Panc1 (cell line): ENCODE data around the gene GABRG3. TPM values are rescaled to one million over a fixed set of nuclear protein-coding genes. Genes with fewer than 3 reads are reported as not detected.

ENCODE experiments used
- ATAC-seq: fragments of 200-7000 bp; cut with Tn5 transposase; 2 replicates; pipeline ENCODE4 v1.9.1; 2020; ENCODE audit warnings: mild to moderate bottlenecking, moderate library complexity
- BruUV-seq: library from RNA; stranded (reverse); fragments of 400-500 nt; replicated peaks from 2 replicates; lab custom pipeline; 2021; lab: Mats Ljungman, UMichigan
- CTCF ChIA-PET: fragments of 300-600 bp; sonication (Branson Sonifier 250); formaldehyde crosslinking; loops from one replicate; lab custom pipeline; 2022; ENCODE audit warnings: antibody characterized with exemption; lab: Charles Lee
- POLR2A ChIA-PET: fragments of 300-600 bp; sonication (Branson Sonifier 250); formaldehyde crosslinking; loops from one replicate; lab custom pipeline; 2022; ENCODE audit warnings: antibody characterized with exemption; lab: Charles Lee
- DNase-seq: peaks from one replicate; pipeline ENCODE4 v3.0.0-alpha.2; 2010; ENCODE audit warnings: low read depth, low spot score
- H3K27ac ChIP-seq: 2 replicates; pipeline ENCODE4 v1.5.1; 2011; ENCODE audit warnings: mild to moderate bottlenecking, low read length, inconsistent platforms
- H3K27me3 ChIP-seq: fragments of 200-500 bp; sonication (Bioruptor generic); 2 replicates; pipeline ENCODE4 v1.6.0; 2014; ENCODE audit warnings: low read length, inconsistent platforms; ENCODE audit not compliant: control insufficient read depth, insufficient read depth
- H3K36me3 ChIP-seq: fragments of 200-500 bp; sonication (Bioruptor generic); 2 replicates; pipeline ENCODE4 v1.5.1; 2014; ENCODE audit warnings: inconsistent platforms, mild to moderate bottlenecking, low read length, moderate library complexity; ENCODE audit not compliant: control insufficient read depth, insufficient read depth
- H3K4me1 ChIP-seq: 2 replicates; pipeline ENCODE4 v1.5.1; 2011; ENCODE audit warnings: inconsistent platforms, mild to moderate bottlenecking, low read length, moderate library complexity; ENCODE audit not compliant: control insufficient read depth, insufficient read depth
- H3K4me3 ChIP-seq, 2 experiments: 2 replicates each; pipeline ENCODE4 v1.5.1; 2011 to 2012; ENCODE audit warnings: low read depth in 2 of 2, low read length in 2 of 2, mild to moderate bottlenecking in 2 of 2, inconsistent platforms in 1 of 2, moderate library complexity in 1 of 2
- H3K9me3 ChIP-seq: fragments of 200-500 bp; sonication (Bioruptor generic); 2 replicates; pipeline ENCODE4 v1.5.1; 2014; ENCODE audit warnings: low read depth, mild to moderate bottlenecking, inconsistent platforms, low read length, moderate library complexity; ENCODE audit not compliant: control insufficient read depth, insufficient read depth
- POLR2AphosphoS5 ChIP-seq: IDR thresholded peaks from 2 replicates; pipeline ENCODE4 v1.6.1; 2012; ENCODE audit warnings: mild to moderate bottlenecking, low read depth, low read length, moderate library complexity
- SIN3A ChIP-seq: IDR thresholded peaks from 2 replicates; pipeline ENCODE4 v1.6.1; 2012; ENCODE audit warnings: low read depth, mild to moderate bottlenecking, low read length, moderate library complexity, borderline replicate concordance; ENCODE audit not compliant: insufficient read depth
- TCF7L2 ChIP-seq: IDR thresholded peaks from 2 replicates; pipeline ENCODE4 v1.6.1; 2011; ENCODE audit warnings: mild to moderate bottlenecking, low read depth, low read length, inconsistent platforms
- in situ Hi-C: cut with HindIII; loops from 2 replicates; pipeline ENCODE4 v1.10.0; 2016; ENCODE audit warnings: low sequenced_read_pairs, low pct_unique_long_range_greater_than_20kb
- intact Hi-C: fragments of 100-400 bp; cut with micrococcal nuclease; formaldehyde crosslinking; loops from one replicate; pipeline ENCODE4 v1.10.0; 2022; ENCODE audit not compliant: unreplicated experiment
- total RNA-seq: library from RNA; stranded (reverse); gene quantifications from one replicate; pipeline ENCODE4 v1.2.1, GENCODE V29; 2021; ENCODE audit not compliant: unreplicated experiment
- TF ChIP-seq, protein P1 (sequence below): fragments of 450-650 bp; IDR thresholded peaks from 2 replicates; pipeline ENCODE4 v1.5.1; 2017; ENCODE audit warnings: mild to moderate bottlenecking
- TF ChIP-seq, protein P2 (sequence below), 2 experiments: IDR thresholded peaks; 2 replicates each; pipeline ENCODE4 v1.6.1; 2011 to 2012; ENCODE audit warnings: low read depth in 2 of 2, control low read depth in 1 of 2, low read length in 1 of 2, mild to moderate bottlenecking in 1 of 2, moderate library complexity in 1 of 2; ENCODE audit not compliant: insufficient read depth in 1 of 2

GABRG3 gene
- total RNA-seq, 1 experiment from 2014 or later = not detected

DNA sequence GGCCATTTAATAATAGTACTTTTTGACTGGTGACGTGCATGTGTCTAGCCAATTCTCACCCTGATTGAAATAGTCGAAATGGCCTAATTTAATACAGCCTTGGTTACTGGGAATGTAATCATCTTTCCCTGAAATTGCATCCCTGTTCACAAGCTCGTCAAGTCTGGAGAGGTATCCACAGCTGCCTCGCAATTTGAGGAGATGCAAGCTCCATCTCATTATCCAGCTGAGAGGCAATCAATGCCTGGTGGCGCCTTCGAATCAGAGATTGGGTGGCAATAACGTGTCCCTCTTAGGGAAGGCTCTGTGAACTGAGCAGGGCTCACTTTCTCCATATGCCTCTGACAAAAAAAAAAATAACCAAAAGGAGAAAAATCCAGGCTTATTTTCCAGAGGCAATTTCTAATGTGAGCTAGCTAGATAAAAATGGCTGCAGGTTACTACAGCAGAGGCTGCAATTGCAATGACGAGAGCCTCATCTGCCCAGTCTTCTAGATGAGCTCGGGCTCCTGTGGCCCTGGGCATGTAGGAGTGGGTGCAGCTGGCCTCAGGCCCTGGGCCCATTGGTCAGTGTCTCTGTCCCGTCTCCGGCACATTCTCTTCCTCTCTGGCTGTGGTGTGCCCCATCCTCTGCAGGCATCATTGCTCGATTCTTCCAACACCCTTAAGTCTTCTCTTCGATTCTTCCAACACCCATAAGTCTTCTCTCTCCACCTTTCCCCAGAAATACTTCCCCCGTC lies 487.5 kb downstream of the GABRG3 start:
- DNase-seq (no peak), ATAC-seq (no peak)
- intact Hi-C loops = no loop called here
- CTCF ChIA-PET = no interaction called here
- H3K27ac ChIP-seq = no peak overlapping the region
- H3K4me3 ChIP-seq = no peak overlapping the region
- in situ Hi-C loops = no loop called here
- POLR2A ChIA-PET = no interaction called here
- no TSS peak for BruUV-seq
- TF ChIP-seq TCF7L2 (no peak), SIN3A (no peak), POLR2AphosphoS5 (no peak)
- TF ChIP-seq, protein P1, sequence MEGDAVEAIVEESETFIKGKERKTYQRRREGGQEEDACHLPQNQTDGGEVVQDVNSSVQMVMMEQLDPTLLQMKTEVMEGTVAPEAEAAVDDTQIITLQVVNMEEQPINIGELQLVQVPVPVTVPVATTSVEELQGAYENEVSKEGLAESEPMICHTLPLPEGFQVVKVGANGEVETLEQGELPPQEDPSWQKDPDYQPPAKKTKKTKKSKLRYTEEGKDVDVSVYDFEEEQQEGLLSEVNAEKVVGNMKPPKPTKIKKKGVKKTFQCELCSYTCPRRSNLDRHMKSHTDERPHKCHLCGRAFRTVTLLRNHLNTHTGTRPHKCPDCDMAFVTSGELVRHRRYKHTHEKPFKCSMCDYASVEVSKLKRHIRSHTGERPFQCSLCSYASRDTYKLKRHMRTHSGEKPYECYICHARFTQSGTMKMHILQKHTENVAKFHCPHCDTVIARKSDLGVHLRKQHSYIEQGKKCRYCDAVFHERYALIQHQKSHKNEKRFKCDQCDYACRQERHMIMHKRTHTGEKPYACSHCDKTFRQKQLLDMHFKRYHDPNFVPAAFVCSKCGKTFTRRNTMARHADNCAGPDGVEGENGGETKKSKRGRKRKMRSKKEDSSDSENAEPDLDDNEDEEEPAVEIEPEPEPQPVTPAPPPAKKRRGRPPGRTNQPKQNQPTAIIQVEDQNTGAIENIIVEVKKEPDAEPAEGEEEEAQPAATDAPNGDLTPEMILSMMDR = no peak
- TF ChIP-seq, protein P2, sequence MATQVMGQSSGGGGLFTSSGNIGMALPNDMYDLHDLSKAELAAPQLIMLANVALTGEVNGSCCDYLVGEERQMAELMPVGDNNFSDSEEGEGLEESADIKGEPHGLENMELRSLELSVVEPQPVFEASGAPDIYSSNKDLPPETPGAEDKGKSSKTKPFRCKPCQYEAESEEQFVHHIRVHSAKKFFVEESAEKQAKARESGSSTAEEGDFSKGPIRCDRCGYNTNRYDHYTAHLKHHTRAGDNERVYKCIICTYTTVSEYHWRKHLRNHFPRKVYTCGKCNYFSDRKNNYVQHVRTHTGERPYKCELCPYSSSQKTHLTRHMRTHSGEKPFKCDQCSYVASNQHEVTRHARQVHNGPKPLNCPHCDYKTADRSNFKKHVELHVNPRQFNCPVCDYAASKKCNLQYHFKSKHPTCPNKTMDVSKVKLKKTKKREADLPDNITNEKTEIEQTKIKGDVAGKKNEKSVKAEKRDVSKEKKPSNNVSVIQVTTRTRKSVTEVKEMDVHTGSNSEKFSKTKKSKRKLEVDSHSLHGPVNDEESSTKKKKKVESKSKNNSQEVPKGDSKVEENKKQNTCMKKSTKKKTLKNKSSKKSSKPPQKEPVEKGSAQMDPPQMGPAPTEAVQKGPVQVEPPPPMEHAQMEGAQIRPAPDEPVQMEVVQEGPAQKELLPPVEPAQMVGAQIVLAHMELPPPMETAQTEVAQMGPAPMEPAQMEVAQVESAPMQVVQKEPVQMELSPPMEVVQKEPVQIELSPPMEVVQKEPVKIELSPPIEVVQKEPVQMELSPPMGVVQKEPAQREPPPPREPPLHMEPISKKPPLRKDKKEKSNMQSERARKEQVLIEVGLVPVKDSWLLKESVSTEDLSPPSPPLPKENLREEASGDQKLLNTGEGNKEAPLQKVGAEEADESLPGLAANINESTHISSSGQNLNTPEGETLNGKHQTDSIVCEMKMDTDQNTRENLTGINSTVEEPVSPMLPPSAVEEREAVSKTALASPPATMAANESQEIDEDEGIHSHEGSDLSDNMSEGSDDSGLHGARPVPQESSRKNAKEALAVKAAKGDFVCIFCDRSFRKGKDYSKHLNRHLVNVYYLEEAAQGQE (IDR thresholded peaks at IDR 0.05; ENCODE audit: insufficient read depth in 1 of 2, low read depth in 2 of 2, low read length in 1 of 2) = no peak
- no peaks in the 10 kb centered on the region for H3K36me3 ChIP-seq
- no peaks in the 10 kb centered on the region for H3K27me3 ChIP-seq
- no peaks in the 10 kb centered on the region for H3K4me1 ChIP-seq
- no peaks in the 10 kb centered on the region; the same call in 1 of the 2 replicates for H3K9me3 ChIP-seq

DNA sequence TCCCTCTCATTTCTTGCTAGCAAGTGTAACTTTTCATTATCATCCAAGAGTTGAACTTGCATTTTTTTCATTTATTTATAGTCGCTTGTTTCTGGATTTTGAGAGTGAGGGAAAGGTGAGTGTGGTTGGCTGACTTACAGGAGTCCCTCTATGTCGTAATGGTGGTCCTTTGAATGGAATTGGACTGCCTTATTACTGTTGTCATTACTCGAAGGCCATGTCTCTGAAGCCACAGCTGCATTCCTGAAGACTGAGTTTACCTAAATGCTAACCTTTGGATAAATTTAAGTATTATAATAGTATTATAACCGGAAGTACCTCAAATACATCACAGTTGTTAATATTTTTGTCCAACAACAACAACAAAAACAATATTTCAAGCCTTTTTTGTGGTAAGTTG lies 488.9 kb downstream of the GABRG3 start:
- in situ Hi-C loops = no loop called here
- intact Hi-C loops = no loop called here
- Histone ChIP-seq H3K4me3 (no peak overlapping the region), H3K27me3 (no peaks in the 10 kb centered on the region), H3K4me1 (no peaks in the 10 kb centered on the region), H3K9me3 (no peaks in the 10 kb centered on the region; the same call in 1 of the 2 replicates), H3K36me3 (no peaks in the 10 kb centered on the region), H3K27ac (no peak overlapping the region)
- ChIA-PET CTCF (no interaction called here), POLR2A (no interaction called here)
- BruUV-seq = no TSS peak
- DNase-seq (no peak), ATAC-seq (no peak)
- TF ChIP-seq, protein P1 = no peak
- TF ChIP-seq, protein P2 (IDR thresholded peaks at IDR 0.05; ENCODE audit: insufficient read depth in 1 of 2, low read depth in 2 of 2, low read length in 1 of 2) = no peak
